A673 (cell line): Measurements from ENCODE around the gene IP6K1. TPM values are rescaled to one million over a fixed set of nuclear protein-coding genes. Genes with fewer than 3 reads are reported as not detected.
"Not testable (repeated sequence)": the region's sequence is repeated elsewhere in the genome, so short reads cannot be mapped to it uniquely, and the experiment has no call there.

Source experiments
- Bru-seq: library from RNA; stranded (reverse); fragments of 400-500 nt; gene quantifications from one replicate; lab custom pipeline; 2021; lab: Mats Ljungman, UMichigan
- BruChase-seq, 2 experiments: library from RNA; stranded (reverse); fragments of 400-500 nt; gene quantifications; one replicate each; lab custom pipeline; 2021; lab: Mats Ljungman, UMichigan
- BruUV-seq: library from RNA; stranded (reverse); fragments of 400-500 nt; replicated peaks from 2 replicates; lab custom pipeline; 2021; lab: Mats Ljungman, UMichigan
- CTCF ChIA-PET: fragments of 300-600 bp; sonication (Branson Sonifier 250); formaldehyde crosslinking; loops from one replicate; lab custom pipeline; 2022; ENCODE audit warnings: antibody characterized with exemption; lab: Charles Lee
- POLR2A ChIA-PET: fragments of 300-600 bp; sonication (Branson Sonifier 250); formaldehyde crosslinking; loops from one replicate; lab custom pipeline; 2022; ENCODE audit warnings: antibody characterized with exemption; ENCODE audit not compliant: low non-redundant PET; lab: Charles Lee
- DNase-seq: peaks from one replicate; pipeline ENCODE4 v3.0.0-alpha.2; 2015; ENCODE audit warnings: low spot score
- H3K27ac ChIP-seq: fragments of 200-600 bp; sonication (generic); 2 replicates; pipeline ENCODE4 v1.5.1; 2016; ENCODE audit warnings: mixed run types, low read depth, mild to moderate bottlenecking, mixed read lengths, antibody characterized with exemption, low read length; ENCODE audit not compliant: poor library complexity, severe bottlenecking
- H3K27me3 ChIP-seq: fragments of 200-600 bp; sonication (generic); replicated peaks from 2 replicates; pipeline ENCODE4 v1.6.1; 2017; ENCODE audit warnings: mixed run types, low read depth, mild to moderate bottlenecking, mixed read lengths, antibody characterized with exemption, low read length; ENCODE audit not compliant: insufficient read depth, poor library complexity
- H3K36me3 ChIP-seq: fragments of 200-600 bp; sonication (generic); 2 replicates; pipeline ENCODE4 v1.6.1; 2016; ENCODE audit warnings: mixed run types, mild to moderate bottlenecking, mixed read lengths, antibody characterized with exemption, low read length; ENCODE audit not compliant: insufficient read depth, poor library complexity, severe bottlenecking
- H3K4me1 ChIP-seq: fragments of 200-600 bp; sonication (generic); 2 replicates; pipeline ENCODE4 v1.6.1; 2017; ENCODE audit warnings: mixed run types, mild to moderate bottlenecking, mixed read lengths, antibody characterized with exemption, low read length; ENCODE audit not compliant: insufficient read depth, poor library complexity, severe bottlenecking
- H3K4me3 ChIP-seq: fragments of 200-600 bp; sonication (generic); 2 replicates; pipeline ENCODE4 v1.5.1; 2016; ENCODE audit warnings: low read depth, mixed run types, mild to moderate bottlenecking, mixed read lengths, low read length; ENCODE audit not compliant: poor library complexity, severe bottlenecking
- H3K9me3 ChIP-seq: fragments of 200-600 bp; sonication (generic); 2 replicates; pipeline ENCODE4 v1.6.1; 2016; ENCODE audit warnings: mixed run types, low read depth, mild to moderate bottlenecking, mixed read lengths, antibody characterized with exemption, low read length; ENCODE audit not compliant: poor library complexity, severe bottlenecking
- EZH2 ChIP-seq: fragments of 200-600 bp; sonication (generic); IDR thresholded peaks from 2 replicates; pipeline ENCODE4 v1.6.1; 2017; ENCODE audit warnings: borderline replicate concordance, low read depth, mild to moderate bottlenecking, mixed read lengths, antibody characterized with exemption, low read length; ENCODE audit not compliant: poor library complexity, severe bottlenecking
- intact Hi-C: fragments of 100-400 bp; cut with micrococcal nuclease; formaldehyde crosslinking; loops from one replicate; pipeline ENCODE4 v1.10.0; 2022; ENCODE audit not compliant: unreplicated experiment
- long read RNA-seq: library from polyadenylated mRNA; stranded (forward); transcript quantifications from one replicate; pipeline ENCODE4 v2.0.0, GENCODE V29; 2022
- total RNA-seq: library from RNA; stranded (reverse); gene quantifications from 2 replicates; pipeline ENCODE4 v1.2.3, GENCODE V29; 2021
- TF ChIP-seq, protein P1 (sequence below): fragments of 300-800, 200-600 bp; sonication (generic); conservative IDR thresholded peaks from 2 replicates; pipeline ENCODE4 v1.5.1; 2017; ENCODE audit warnings: low read depth, mild to moderate bottlenecking, antibody characterized with exemption, low read length, moderate library complexity, mixed read lengths

IP6K1 gene
- total RNA-seq (25.8 and 29.0 TPM in 2 replicates), Bru-seq, nascent RNA (percentile 67 among the genes with signal in this experiment), BruChase-seq, experiment 1, labeled RNA remaining after a 2-hour chase (percentile 70 among the genes with signal in this experiment), BruChase-seq, experiment 2, labeled RNA remaining after a 6-hour chase (percentile 77 among the genes with signal in this experiment)
- long read RNA-seq, full-length matches to known transcripts = 16 of 29 reads
- long read RNA-seq, partial matches to known transcripts = 6 of 29 reads
- long read RNA-seq, other reads (novel, unspliced or antisense) = 7 of 29 reads

DNA sequence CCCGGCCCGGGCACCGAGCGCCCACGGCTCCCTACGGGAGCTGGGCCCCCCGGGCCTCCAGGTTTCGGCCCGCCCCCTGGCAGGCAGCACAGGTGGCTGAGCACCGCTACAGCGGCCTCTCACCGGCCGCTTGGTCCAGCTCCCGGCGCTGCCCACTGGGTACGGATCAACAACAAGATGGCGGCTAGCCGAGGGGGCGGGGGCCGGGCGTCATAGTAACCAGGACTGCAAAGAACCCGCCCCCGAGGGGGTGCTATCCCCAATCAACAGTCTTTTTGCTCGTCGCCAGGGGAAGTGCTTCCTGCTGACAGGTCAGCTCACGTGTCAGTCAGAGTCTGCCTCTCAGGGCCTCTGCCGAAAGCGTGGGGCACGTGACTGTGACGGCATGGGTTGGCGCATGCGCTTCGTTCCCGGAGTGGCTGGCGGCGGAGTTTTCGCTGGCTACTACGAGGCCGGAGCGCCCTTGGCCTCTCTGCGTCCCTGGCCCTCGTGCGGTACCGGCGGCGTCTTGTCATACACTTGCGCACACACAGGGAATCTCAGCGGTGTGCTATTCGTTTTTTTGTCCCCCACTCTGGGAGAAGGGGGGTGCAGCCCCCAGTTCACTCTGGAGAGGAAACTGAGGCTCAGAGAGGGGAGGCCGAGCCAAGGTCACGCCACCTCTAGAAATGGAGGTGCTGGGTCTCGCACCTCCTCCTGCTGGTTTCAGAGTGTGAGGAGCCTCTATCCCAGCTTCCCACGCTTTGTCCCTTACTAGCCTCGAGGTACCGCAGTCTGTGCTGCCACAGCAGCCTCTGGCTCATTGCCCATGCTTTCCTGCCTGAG, at the start of gene IP6K1:
TSS of gene IP6K1 (minus strand) at position 186 of the 825 bp plus-strand sequence. CDS start 38,502 bp downstream, outside the sequence.
- H3K27ac ChIP-seq = peak within 1 kb of the TSS; percentile 81
- no peaks in the 10 kb centered on the region for H3K27me3 ChIP-seq
- intact Hi-C loops = no loop called here
- no peaks in the 10 kb centered on the region for H3K4me1 ChIP-seq
- H3K36me3 ChIP-seq = peaks cover 6% of the 10 kb centered on the region
- ChIA-PET CTCF (no interaction called here), POLR2A (no interaction called here)
- no peaks in the 10 kb centered on the region for H3K9me3 ChIP-seq
- DNase-seq = peak; percentile 98
- peak within 1 kb of the TSS; percentile 84 for H3K4me3 ChIP-seq
- TF ChIP-seq, protein P1, sequence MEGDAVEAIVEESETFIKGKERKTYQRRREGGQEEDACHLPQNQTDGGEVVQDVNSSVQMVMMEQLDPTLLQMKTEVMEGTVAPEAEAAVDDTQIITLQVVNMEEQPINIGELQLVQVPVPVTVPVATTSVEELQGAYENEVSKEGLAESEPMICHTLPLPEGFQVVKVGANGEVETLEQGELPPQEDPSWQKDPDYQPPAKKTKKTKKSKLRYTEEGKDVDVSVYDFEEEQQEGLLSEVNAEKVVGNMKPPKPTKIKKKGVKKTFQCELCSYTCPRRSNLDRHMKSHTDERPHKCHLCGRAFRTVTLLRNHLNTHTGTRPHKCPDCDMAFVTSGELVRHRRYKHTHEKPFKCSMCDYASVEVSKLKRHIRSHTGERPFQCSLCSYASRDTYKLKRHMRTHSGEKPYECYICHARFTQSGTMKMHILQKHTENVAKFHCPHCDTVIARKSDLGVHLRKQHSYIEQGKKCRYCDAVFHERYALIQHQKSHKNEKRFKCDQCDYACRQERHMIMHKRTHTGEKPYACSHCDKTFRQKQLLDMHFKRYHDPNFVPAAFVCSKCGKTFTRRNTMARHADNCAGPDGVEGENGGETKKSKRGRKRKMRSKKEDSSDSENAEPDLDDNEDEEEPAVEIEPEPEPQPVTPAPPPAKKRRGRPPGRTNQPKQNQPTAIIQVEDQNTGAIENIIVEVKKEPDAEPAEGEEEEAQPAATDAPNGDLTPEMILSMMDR = no peak
- TF ChIP-seq EZH2 = no peak
- TSS peak; percentile 96 for BruUV-seq

DNA sequence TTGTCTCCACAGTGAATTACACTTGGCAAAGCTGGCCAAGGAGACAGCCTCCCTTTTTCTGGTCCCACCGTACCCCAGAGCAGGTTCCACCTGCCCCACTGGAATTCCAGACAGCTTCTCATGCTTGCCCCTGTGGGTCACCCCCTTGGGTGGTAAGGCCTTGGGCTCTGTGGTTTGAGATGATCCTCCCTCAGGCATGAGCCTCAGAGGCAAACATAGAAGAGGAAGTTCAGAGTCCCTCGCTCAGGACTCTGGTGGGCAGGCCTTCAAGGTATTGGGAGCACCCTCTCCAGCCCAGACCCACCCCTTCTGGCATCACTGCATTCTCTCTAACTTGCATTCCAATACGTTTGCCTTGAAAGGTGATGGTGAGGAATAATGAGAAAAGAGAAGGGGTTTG, 45.0 kb upstream of the IP6K1 start:
- intact Hi-C loops = no loop called here
- ChIA-PET POLR2A (no interaction called here), CTCF (no interaction called here)
- Histone ChIP-seq H3K4me3 (no peak overlapping the region), H3K27me3 (no peaks in the 10 kb centered on the region), H3K4me1 (no peaks in the 10 kb centered on the region), H3K36me3 (no peaks in the 10 kb centered on the region), H3K27ac (no peak overlapping the region), H3K9me3 (no peaks in the 10 kb centered on the region)
- no peak for DNase-seq
- TF ChIP-seq EZH2 = no peak
- TF ChIP-seq, protein P1 = no peak
- no TSS peak for BruUV-seq

DNA sequence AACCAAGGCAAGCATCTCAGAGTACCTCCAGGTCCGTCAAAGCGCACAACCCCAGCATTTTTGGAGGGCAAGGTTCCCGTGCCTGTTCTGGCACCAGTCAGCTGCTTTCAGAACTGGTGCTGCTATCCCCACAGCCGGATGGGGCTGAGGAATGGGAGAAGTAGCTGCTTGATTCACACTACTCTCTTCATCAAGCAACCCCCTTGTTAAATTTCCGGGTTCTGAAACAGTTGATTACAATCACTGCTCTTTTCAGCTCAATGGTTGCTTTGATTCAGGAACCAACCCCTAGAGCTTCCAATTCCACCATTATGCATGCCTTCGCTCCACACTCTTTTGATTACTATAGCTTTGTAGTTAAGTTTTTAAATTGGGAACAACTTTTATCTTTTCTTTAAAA, 39.7 kb upstream of the IP6K1 start:
- no peaks in the 10 kb centered on the region for H3K27me3 ChIP-seq
- TF ChIP-seq EZH2 = no peak
- TF ChIP-seq, protein P1 = no peak
- no peak overlapping the region for H3K4me3 ChIP-seq
- H3K27ac ChIP-seq = no peak overlapping the region
- no peaks in the 10 kb centered on the region for H3K9me3 ChIP-seq
- POLR2A ChIA-PET = no interaction called here
- H3K36me3 ChIP-seq = no peaks in the 10 kb centered on the region
- H3K4me1 ChIP-seq = no peaks in the 10 kb centered on the region
- CTCF ChIA-PET = no interaction called here
- intact Hi-C loops = no loop called here
- DNase-seq = no peak
- BruUV-seq = no TSS peak

DNA sequence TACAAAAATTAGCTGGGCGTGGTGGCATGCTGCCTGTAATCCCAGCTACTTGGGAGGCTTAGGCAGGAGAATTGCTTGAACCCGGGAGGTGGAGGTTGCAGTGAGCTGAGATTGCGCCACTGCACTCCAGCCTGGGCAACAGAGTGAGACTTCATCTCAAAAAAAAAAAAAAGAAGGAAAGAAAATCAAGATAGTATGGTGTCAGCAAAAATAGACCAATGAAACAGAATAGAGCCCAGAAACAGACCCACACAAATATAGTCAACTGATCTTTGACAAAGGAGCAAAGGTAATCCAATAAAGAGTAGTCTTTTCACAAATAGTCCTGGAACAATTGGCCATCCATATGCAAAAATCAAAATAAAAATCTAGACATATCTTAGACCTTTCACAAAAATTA, 36.8 kb upstream of the IP6K1 start:
- H3K4me3 ChIP-seq, POLR2A ChIA-PET, DNase-seq, H3K27ac ChIP-seq, H3K27me3 ChIP-seq, H3K36me3 ChIP-seq, H3K4me1 ChIP-seq, H3K9me3 ChIP-seq, CTCF ChIA-PET, intact Hi-C loops, BruUV-seq: not testable (repeated sequence)
